ENCODE measurements around the gene ARHGEF19.
A peak's percentile ranks its signal among the peaks of the same experiment; 100 is the strongest.
"Not testable (repeated sequence)": the region's sequence is repeated elsewhere in the genome, so short reads cannot be mapped to it uniquely, and the experiment has no call there.

The ARHGEF19 gene

DNA sequence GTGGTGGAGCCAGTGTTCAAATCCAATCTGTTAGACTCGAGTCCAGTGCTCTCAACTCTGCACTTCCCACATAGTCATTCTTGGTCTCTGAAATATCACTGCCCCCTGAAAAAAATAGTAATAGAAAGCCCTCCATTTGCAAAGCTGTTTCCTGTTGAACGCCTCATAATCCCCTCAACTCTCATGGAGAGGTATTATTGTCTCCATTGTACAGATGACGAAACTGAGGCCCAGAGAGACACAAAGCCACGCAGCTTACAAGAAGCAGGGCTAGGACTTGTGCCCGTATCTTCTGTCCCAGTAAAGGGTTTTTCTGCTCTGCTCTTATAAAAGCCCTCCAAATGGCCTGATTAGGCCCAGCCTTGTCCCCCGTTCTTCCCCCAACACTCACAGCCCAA is 6.2 kb upstream of the ARHGEF19 start:
- no peak for DNase-seq

DNA sequence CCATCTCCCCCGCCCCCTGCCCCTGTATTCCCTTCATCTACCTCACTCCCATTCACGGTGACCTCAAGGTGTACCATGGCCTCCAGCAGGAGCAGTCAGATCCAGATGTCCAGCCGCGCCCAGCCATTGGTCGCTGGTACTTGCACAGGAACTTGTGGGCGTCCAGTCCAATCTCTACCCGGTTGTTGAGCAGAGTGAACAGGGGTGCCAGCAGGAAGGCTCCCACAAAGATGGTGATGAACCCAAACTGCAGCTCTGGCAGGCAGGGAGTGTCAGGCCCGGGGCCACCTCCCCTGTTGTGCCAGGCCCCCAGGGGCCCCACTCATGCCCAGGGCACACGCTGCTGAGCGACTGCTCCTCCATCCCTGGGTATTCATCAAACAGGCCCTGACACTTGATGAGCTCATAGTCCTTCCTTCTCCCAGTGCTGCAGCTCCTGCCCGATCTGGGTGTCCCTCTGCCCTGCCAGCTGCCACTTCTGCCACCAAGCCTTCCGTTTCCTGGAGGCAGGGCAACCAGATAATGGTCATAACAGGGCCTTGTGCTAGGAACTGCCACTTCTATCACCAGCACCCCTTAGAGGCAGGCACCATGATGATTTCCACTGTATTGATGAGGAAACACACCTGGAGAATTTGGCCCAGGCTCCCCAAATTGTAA is 5.7 kb upstream of the ARHGEF19 start:
- no peak for DNase-seq

DNA sequence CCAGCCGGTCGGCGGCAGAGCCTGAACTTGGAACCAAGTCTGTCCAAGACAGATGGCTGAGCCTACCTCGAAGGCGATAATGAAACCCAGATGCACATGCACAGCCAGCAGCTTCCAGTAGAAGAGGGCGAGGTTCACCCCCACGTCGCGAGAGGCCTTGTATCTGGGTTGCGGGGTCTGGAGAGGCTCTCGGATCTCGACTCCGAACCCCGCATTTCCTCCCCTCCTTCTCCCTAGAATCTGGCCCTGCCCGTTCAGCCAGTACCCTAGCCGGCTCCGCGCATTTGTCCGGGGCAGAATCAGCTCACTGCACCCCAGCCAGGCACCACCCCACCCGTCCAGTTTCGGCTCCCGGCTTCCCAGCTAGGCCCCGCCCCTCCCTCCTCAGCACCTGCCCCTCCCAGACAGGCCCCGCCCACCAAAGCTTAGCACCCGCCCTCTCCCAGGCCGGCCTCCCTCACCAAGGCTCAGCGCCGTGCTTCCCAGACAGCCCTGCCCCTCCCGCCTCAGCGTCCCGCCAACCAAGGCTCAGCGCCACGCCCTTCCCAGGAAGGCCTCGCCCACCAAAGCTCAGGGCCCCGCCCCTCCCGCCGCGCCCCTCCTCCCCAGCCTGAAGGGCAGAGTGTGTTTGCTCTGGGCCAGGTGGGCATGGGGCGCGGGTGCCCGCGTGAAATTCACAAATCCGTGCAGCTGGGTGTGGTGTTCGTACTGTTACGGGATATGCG is 4.8 kb upstream of the ARHGEF19 start:
- peak; percentile 98 for DNase-seq

DNA sequence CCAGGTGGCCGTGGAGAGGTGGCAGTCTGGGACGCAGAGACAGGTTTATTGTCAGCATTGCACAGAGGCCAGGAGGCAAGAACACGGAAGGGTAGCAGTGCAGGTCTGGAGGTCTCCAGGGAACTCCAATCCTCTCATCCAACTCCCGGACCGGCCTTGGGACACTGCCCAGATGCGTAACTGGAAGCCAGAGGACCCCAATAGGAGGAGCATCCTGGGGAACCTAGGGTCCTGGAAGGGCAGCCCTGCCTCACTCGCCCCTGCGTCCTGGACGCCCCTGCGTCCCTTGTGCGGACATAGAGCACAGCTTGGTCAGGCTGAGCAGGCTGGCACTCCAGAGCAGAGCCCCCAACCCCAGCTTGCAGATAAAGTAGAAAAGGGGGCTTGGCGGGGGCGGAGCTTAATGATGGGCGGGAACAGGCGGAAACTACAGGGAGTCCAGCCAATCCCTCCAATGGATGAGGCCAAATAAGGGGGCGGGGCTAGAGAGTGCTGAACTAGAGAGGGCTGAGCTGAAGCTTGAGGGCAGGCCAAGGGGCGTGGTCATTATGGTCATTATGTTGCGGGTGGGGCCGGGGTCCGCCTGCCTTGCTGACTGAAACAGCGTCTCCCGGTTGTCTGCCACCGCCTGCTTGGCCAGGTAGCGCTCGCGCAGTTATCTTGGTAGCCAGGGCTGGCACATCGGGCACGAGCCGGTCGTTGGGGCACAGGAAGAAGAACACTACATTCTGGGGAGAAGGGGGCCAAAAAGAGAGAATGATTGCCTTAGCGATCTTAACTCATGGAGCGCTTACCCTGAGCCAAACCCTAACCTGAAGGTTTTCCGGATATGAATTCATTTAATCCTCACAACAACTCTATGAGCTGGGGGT is 3.7 kb upstream of the ARHGEF19 start:
- peak; percentile 78 for DNase-seq

DNA sequence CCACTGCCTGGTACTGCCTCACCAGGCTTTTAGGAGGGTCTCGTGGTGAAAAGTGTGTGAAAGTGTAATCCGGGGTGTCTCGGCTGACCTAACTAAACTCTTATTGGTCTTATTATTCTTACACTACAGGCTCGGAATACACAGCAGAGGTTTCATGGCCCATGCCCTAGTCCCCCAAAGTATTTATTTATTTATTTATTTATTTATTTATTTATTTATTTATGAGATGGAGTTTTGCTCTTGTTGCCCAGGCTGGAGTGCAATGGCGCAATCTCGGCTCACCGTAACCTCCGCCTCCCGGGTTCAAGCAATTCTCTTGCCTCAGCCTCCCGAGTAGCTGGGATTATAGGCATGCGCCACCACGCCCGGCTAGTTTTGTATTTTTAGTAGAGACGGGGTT is 2.8 kb upstream of the ARHGEF19 start:
- not testable (repeated sequence) for DNase-seq

DNA sequence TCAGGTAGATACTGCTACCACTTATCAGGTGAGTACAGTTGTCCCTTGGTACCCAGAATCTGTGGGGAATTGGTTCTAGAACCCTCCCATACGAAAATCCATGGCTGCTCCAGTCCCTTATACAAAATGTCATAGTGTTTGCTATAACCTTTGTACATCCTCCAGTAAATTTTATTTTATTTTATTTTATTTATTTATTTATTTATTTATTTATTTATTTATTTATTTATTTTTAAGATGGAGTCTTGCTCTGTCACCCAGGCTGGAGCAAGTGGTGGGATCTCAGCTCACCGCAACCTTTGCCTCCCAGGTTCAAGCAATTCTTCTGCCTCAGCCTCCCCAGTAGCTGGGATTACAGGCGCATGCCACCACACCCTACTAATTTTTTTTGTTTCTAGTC is 1.1 kb upstream of the ARHGEF19 start:
- DNase-seq: not testable (repeated sequence)

DNA sequence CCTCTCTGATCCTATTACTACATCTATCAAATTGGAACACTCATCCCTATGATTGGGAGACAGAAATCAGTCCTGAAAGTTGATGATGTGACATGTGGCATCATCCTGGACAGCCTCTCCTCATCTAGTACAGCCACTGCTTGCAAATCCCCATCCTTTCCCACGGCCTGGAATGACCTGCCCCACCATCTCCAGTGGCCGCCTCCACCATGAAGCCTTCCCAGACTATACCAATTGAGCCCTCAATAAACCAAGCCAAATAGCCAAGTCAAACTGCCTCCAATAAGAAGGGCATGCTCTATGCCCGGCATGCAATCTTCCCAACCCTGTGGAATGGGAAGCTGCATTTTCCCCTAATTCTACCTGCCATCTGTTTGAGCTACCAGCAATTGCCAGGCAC is 561 bp upstream of the ARHGEF19 start:
- DNase-seq: no peak

DNA sequence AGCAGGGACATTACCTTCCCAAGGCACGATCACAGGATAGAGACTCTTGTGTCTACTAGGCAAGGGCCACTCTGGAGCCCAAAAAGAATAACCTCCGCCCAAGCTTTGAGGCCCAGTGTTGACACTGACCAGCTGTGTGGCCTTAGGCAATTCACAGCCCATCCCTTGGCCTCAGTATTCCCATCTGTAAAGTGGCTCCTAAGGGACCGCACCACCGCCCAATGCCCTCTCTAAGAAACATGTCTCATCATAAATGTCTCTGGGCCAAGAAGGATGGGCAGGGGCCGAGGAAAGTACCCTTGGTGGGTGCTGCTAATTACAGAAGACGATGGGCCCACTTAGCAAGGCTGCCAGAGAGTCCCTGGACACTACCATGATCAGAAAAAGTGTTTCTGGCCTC is 628 bp downstream of the ARHGEF19 start:
- DNase-seq: no peak

DNA sequence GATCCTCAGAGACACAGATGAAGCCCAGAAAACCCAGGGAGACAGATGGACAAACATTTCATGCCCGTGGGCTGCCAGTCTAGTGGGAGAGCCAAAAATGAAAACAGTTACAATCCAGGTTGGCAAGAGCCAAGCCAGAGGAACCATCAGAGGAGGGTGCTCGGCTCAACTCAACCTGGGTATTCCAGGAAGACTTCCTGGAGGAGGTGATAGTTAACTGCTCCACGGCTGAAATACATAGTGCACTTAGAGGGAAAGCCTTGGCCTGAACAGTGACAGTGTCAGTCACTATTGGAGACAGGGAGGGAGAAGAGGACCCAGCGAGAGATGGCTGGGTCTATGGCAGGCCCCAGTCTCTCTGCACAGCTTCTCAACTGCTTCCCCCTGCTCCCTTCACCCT is 1.9 kb downstream of the ARHGEF19 start:
- DNase-seq: no peak

DNA sequence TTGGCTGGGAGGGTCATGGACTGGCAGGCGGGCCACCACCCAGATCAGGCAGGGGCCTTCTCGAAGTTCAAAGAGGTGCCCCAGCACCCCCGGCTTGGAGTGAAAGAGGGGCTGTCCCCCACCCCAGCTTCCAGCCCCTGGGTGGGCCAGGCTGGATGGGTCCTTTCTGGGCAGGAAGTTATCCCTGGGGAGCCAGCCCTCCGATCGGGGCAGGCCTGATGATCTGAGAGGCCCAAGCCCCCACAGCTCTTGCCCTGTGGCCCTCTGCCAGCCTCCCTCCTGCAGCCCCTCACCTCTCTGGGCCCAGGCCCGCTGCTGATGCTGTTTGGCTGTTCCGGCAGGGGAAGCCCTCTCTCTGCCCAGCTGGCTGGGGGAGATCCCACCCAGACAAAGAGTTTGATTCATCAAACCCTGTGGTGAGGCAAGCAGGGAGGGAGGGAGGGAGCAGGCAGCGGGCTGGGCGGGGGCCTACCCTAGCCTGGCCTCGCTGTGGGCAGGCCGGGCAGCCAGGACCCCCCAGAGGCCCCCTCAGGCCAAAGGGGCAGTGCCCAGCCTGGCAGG is 2.5 kb downstream of the ARHGEF19 start:
- no peak for DNase-seq

DNA sequence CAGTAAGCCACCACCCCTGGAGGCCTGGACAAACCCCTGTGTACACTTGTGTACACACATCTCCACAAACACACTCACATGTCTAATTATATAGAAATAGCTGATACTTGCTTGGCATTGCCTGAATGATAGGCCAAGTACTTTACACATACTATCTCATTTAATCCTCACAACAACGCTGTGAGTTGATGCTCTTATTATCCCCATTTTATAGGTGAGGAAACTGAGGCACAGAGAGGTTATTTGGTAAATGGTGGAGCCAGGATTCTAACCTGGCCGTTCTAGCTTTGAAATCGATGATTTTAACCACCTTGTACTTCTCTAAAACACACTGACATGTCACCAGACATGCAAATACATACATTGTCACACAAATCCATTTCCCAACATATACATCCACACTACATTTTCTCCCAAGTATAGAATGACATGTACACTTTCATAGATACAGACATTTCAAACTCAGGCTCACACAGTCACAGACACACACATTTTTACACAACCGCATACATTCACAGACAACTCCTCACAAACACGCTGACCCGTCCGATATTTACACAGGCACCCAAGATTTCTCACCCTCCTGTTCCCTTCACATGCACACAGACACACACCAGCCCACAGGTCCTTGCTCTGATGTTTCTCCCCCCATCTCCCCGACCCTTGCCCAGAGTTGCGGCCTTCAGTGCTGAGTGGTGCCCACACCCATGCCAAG is 3.2 kb downstream of the ARHGEF19 start:
- DNase-seq: no peak

DNA sequence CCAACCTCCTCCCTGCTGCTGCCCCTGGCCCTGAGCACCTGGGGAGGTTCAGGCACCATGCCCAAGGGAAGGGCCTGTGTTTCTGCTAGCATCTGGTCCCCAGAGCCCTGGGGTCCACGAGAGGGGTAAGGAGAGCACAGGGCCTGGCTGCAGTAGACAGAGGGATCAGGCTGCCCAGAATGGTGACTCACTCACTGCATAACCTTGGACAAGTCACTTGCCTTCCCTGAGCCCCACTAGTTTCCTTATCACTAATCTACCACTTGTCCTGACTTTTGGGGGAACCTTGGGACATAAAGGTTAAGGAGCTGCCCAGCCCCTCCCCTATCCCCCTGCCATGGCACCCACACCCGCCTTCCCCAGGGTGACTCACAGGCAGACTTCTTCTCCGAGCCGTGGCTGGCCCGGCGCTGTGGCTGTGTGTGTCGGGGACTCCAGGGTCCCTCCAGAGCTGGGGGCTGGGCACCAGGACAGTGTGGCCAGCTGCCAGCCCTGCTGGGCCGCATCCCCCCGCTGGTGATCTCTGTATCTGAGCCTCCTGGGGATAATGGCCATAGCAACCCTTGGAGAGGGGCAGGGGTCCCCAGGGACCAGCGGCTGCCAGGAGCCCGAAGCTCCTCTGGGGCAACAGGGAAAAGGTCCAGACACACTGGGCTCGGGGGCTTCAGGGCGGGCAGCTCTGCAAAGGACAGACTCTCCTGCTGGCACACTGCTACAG is 4.0 kb downstream of the ARHGEF19 start:
- no peak for DNase-seq

DNA sequence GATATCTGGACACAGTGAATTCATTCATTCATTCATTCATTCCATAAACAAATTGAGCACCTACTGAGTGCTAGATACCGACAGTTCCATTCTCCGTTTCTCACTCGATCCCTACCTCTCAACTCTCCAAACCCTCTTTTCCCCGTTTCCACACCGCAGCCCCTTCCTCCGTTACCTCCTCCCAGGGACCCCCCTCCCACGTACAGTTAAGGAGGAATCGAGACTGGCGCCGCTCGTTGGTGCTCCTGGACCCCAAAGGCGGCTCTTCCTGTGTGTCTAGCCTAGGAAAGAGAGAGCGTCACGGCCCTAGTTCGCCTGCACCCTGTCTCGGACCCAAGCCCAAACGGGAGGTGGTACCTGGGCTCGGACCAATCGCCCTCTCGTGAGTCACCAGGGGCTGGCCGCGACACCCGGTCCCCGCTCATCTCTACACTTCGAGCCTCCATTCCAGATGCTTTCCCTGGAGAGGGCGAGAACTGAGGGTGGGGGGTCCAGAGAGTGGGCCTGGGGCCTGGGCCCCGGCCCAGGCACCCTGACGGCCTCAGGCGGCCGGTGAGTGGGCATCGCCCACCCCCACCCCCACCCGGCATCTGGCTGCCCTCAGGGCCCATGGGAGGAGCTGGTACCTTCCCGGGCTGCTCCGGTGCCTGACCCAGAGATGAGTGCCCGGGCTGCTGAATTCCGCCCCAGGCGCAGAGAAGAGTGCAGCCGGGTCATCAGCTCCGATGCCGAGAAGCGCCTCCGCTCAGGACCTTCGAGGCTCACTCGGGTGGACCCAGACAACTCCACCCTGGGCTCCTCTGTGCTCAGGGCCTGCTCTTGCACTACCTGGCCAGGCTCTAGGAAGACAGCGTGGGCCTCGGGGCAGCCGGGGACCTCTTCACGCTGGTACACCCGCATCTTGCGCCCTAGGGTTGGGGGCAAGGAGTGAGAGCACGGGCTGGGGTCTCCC is 4.9 kb downstream of the ARHGEF19 start:
- DNase-seq: no peak

DNA sequence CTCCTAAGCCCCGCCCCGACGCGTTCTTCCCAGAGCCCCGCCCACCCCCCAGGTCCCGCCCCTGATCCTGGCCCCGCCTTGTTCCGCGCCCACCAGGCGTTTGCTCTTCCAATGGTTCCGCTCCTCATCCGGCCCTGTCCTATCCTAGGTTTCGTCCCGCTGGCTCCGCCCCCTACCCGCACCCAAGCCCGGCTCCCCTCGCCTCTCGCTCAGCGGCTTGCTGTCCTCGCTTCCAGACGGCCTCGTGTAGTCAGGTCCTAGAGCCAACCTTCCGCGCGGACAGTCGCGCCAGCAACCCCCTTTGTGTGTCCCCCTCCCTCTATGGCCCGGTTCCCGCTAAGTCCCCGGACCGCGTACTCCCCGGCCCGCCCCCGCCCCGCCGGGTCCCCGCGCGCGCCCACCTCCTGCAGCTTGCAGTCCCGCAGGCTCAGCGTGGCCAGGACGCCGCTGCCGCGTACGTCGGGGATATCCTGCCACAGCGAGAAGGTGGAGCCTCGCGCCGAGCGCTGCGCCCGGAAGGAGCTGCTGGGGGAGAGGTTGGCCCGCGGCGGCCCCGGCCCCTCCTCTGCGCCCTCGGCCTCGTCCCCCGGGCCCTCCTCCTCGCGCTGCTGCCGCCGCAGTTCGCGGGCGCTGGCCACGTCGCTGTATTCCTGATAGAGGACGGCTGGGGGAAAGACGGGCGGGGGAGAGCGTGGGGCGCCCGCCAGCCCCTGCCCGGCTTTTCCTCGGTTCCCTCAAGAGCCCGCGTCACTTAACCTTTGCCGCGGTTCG is 5.7 kb downstream of the ARHGEF19 start:
- DNase-seq: peak; percentile 96

DNA sequence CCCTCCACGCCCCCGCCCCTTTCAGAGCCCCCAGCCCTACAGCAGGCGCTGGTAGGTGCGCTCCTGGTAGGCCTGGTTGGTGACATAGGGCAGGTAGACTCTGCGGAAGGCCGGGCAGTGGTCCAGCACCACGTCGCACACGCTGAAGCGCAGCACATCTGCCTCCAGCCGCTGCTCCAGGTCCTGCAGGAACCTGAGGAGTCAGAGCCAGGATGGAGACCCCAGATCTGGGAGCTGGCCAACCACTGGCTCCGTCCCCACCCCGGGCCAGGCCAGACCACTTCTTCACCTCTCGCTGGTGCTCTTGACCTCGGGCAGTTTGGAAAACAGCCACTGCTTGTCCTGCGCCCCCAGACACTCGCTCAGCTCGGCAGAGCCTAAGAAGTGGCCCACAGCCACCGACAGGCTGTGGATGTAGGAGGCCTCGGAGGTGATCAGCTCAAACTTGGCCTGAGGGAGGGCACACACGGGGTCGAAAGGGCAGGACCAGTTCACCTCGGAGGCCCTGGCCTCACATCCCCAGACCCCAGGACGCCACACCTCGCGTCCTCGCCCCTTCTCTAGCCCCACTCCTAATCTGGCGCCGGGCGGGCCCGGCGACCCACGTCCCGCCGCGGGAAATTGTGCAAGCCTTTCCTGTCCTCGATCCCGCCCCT is 6.4 kb downstream of the ARHGEF19 start:
- DNase-seq: no peak

DNA sequence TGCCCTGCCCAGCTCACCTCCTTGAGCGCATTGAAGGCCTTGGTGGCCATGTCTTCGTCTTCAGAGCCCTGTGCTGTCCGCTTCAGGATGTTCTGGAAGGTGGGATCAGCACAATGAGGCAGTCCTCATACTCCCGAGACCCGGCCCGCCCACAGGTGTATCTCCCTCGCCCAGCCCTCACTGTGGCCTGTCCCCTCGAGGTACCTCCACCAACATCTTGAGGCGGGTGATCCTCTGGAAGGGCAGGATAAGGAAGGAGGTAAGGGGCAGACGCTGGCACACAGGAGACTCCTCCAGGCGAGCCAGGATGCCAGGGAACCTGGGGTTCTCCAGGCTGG is 7.1 kb downstream of the ARHGEF19 start:
- no peak for DNase-seq

DNA sequence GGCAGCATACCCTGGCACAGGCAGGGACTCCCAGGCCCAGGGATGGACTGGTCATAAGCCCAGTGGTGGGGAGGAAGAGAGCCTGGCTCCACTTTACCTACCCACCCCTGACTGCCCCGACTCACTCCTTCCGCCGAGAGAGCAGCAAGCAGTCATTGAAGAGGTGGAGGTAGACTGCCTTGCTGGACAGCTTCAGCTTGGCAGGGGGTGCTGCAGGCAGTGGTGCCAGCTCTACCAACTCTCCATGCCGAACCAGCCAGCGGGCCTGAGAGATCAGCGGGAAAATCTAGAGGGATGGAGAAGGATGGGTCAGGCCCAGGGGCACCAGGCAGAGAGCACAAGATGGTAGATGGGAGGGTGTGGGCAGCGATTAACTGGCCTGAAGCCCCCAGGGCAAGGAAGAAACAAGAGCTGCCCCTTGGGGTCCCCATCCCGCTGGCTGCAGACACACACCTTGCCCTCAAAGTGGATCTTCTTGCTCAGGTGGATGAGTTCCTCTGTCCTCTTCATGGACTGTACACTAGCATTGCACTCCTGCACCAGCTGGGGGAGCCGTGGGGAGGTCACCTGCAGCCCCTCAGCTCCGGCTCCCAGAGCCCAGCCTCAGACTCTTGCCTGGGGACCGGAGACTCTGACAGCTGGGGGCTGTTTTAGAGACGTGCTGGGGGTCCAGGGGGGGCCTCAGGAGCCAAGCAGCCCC is 7.7 kb downstream of the ARHGEF19 start:
- DNase-seq: peak; percentile 59

DNA sequence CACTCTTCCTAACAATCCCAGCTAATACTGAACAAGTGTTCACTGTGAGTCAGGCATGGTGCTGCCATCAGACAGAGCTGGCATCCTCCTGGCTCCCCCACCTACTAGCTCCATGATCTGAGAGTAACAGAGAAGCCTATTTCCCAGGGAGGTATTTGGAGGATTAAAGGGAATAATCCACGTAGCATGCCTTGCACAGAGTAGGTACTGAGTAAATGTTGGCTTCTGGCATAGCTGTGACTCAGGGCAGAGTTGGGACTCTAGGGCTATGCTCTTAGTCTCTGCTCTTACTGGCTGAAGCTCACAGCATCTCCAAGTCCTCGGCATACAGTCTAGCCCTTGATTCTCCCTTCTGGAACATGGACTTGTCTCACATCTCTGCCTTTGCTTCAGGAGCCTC is 8.2 kb downstream of the ARHGEF19 start:
- DNase-seq: no peak

DNA sequence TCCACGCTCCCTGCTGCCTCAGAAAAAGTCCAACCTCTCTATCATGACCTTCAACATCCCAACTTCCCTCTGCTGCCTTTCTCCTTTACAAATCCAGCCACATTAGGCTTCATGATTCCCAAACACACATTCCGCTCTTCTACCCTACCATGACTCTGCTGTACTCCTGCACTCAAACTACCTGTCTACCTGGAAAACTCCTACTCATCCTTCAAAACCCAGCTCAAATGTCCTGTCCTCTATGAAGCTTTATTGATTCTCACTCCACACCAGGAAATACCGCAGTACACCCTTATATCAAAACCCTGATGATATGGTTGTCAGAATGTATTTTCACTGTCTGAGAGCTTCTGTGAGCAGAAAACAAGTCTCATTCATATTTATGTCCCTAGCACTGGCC is 8.9 kb downstream of the ARHGEF19 start:
- no peak for DNase-seq

Measured in activated CD4-positive, alpha-beta T cell treated with anti-CD3 and anti-CD28 coated beads for 48 hours (primary cell).